HG02798 (cell line): ENCODE results near the gene PTPDC1.
"Not testable (repeated sequence)": the region's sequence is repeated elsewhere in the genome, so short reads cannot be mapped to it uniquely, and the experiment has no call there.

Source experiments
- ATAC-seq: cut with Tn5 transposase; IDR thresholded peaks from one replicate; pipeline ENCODE4 v1.9.1; 2021; ENCODE audit warnings: mild to moderate bottlenecking; ENCODE audit not compliant: unreplicated experiment, poor library complexity

PTPDC1 gene

DNA sequence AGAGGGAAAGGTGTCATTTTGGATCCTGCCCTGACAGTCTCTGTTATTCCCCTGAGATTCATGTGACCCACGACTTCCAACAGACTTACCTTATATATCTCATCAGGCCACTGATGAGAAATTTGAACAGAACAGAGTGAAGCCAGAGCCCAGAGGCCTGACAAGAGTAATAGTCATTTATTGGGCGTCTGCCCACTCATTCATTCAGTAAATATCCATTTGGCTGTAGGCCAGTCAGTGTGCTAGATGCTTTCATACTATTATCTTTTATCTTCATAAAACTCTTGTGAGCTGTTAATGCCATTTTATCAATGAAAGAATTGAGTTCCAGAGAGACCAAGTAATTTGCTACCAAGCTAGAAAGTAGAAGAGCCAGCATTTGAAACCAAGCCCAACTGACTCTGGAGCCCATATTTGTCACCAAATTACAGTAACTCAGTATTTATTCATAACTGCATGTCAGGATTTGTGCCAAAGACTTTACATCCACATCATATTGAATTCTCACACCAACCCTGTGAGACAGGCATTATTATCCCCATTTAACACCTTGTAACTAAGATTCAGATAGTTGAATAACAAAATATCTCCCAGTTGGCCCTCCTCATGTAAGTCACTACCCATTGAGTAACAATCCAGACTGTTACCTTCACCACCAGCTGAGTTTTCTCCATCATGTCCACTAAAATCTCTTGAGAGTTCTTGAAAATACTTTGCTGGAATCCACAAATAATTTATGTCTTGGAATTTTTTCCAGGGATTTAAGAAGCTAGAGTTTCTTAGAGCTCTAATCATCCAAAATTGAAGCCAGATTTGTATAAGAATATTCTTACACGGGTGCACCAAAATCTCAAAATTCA is 2.5 kb downstream of the PTPDC1 start:
- no peak for ATAC-seq

DNA sequence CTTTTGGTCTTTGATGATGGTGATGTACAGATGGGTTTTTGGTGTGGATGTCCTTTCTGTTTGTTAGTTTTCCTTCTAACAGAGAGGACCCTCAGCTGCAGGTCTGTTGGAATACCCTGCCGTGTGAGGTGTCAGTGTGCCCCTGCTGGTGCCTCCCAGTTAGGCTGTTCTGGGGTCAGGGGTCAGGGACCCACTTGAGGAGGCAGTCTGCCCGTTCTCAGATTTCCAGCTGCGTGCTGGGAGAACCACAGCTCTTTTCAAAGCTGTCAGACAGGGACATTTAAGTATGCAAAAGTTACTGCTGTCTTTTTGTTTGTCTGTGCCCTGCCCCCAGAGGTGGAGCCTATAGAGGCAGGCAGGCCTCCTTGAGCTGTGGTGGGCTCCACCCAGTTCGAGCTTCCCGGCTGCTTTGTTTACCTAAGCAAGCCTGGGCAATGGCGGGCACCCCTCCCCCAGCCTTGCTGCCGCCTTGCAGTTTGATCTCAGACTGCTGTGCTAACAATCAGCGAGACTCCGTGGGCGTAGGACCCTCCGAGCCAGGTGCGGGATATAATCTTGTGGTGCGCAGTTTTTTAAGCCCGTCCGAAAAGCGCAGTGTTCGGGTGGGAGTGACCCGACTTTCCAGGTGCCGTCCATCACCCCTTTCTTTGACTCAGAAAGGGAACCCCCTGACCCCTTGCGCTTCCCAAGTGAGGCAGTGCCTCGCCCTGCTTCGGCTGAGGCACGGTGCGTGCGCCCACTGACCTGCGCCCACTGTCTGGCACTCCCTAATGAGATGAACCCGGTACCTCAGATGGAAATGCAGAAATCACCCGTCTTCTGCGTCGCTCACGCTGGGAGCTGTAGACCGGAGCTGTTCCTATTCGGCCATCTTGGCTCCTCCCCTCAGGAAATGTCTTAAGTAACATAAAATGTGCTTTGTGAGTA is 10.2 kb downstream of the PTPDC1 start:
- not testable (repeated sequence) for ATAC-seq

DNA sequence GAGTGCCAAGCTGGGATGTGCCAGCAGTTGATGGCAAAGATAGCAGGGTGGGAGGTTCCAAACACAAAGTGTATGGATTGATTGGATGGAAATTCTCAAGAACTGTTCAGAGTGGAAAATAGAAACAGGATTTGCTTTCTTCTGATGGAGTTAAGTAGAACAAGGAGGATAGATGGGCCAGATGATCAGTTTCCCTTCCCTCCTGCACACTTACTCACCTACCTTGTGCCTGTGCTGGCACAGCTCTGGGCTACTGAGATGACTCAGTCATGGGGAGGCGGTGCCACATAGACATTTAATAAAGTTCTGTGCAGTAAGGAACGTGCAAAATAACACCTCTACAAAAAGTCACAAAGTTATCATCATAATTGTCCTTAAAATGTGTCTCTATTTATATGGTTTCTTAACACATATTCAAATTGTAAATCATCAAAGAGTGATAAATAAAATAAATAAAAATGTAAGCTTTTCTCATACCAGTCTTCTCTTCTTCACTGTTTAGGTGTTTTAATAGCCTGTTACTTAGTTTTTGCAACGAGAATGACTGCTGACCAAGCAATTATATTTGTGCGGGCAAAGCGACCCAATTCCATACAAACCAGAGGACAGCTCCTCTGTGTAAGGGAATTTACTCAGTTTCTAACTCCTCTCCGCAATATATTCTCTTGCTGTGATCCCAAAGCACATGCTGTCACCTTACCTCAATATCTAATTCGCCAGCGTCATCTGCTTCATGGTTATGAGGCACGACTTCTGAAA is 12.7 kb downstream of the PTPDC1 start:
- no peak for ATAC-seq

DNA sequence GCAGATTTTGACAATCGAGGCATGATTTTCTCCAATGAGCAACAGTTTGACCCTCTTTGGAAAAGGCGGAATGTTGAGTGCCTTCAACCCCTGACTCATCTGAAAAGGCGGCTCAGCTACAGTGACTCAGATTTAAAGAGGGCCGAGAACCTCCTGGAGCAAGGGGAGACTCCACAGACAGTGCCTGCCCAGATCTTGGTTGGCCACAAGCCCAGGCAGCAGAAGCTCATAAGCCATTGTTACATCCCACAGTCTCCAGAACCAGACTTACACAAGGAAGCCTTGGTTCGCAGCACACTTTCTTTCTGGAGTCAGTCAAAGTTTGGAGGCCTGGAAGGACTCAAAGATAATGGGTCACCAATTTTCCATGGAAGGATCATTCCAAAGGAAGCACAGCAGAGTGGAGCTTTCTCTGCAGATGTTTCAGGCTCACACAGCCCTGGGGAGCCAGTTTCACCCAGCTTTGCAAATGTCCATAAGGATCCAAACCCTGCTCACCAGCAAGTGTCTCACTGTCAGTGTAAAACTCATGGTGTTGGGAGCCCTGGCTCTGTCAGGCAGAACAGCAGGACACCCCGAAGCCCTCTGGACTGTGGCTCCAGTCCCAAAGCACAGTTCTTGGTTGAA is 13.6 kb downstream of the PTPDC1 start:
- no peak for ATAC-seq

DNA sequence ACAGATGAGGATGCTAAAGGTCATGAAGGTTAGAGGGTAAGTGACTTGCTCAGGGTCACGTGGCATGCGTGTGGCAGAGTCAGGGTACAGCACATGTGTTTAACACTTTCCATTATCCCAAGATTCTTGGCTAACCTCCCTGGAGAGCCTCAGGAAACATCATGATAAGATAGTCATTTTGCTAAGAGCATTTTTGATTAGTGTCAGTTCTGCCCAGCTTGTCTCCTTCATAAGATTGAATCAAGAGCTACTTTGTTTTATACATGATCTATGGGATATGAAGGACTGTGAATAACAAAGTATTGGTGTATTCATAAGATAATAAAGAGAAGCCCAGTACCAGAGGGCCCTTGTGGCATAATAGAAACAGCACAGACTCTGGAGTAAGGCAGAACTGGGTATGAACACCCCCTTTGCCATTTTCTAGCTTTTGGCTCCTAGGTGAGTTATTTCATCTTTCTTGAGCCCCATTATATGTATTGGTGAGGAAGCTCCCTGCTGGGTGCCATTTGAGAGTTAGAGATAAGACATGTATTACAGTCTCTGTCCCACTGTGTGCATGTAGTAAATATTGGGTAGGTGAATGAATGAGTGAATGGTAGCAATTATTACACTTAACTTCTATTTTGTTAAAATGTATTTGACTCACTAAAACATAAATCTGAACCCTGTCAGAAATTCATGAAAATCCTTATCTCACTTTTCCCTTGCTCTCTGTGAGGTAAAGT is 16.1 kb downstream of the PTPDC1 start:
- ATAC-seq = no peak

DNA sequence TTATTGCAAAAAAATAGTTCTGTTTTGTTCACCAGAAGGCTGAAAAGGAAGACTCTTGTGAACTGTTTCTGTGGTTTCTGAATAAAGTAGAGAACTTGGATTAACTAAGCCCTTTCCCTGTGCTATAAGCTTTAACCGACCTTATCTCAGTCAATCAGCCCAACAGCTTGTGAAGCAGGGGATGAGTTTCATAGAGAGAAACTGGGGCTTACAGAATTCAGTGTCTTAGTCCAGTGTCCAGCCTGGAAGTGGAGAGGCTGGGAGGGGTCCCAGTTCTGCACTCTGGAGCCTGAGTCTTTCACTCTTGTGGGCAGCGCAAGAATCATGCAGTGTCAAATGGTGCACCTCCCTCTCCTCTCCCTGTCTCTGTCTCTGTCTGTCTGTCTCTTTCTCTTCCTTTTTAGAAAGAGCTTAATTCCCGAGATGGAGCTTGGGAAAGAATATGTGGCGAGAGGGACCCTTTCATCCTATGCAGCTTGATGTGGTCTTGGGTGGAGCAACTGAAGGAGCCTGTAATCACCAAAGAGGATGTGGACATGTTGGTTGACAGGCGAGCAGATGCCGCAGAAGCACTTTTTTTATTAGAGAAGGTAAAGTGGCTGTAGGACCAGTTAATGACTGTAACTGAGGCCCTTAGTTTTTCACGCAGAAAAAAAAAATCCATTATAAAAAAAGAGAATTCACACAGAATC is 17.0 kb downstream of the PTPDC1 start:
- no peak for ATAC-seq

DNA sequence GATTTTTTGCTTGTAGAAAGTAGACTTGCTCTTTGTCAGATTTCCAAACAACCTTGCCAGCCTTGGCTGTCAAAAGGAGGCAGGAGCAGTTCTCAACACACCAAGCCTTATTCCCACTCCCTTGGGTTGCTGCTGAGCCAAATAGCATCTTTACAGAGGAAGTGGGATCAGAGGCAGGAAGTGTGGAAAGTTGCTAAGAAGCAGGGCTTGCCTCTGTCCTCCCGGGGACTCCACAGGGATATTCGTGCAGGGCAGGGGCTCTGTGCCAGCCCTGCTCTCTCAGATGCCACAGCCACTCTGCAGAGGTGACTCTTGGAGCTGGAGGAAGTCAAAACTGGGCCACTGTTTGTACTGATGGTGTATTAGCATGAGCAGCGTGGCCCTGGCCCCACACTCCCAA is 24.3 kb downstream of the PTPDC1 start:
- ATAC-seq = no peak

DNA sequence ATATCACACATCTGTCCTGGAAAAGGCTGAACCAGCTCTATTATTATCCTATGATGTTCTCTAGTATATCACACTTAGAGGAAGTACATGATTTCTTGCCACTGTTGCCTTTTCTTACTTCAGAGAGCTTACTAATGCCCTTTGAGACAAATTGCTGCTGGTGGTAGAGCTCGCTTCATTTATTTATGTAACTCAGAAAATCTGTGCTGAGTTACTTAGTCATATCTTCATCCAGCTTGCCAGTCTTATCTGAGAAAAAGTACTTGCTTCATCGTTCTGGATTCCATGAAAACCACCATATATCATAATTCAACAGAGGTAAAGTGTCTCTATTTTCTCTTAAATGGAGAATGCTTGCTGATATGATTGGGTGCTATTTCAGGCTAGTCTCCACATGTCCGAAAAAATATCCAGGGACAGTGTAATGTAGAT is 26.6 kb downstream of the PTPDC1 start:
- ATAC-seq = no peak

DNA sequence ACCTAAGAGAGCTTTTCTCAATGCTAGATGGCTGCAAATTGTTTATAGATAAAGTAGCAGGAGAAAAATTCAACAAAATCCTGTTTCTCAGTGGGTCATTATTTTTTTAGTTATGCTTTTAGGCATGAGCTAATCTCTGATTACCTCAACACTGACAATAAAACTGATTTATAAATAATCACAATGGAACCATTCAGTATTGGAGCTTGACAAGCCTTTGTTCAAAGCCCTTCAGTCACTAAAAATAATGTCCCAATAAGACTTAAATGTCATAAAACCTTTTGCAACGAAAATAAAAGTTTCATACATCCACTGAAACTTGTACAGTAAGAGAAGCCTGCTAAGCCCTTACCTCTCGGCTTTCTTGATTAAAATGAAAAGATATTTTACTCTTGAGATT is 27.2 kb downstream of the PTPDC1 start:
- ATAC-seq = no peak

DNA sequence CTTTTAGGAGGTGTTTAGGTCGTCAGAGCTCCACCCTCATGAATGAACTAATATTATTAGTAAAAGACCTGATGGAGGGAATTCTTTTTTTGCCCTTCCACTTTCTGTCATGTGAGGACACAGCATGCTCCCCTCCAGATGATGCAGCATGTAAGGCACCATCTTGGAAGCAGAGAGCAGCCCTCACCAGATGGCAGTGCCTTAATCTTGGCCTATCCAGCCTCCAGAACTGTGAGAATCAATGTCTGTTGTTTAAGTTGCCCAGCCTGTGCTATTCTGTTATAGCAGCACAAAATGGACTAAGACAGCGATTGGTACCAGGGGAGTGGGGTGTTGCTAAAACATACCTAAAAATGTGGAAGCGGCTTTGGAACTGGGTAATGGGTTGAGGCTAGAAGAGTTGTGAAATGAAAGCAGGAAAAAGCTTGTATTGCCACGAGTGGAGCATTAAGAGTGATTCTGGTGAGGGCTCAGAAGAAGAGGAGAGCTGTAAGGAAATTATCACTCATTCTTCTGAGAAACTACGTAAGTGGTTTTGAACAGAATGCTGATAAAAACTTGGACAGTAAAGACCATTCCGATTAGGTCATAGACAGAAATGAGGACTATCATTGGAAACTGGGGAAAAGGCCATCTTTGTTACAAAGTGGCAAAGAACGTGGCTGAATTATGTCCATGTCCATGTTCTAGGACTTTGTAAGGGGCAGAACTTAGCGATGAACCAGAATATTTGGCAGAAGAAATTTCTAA is 28.6 kb downstream of the PTPDC1 start:
- no peak for ATAC-seq

DNA sequence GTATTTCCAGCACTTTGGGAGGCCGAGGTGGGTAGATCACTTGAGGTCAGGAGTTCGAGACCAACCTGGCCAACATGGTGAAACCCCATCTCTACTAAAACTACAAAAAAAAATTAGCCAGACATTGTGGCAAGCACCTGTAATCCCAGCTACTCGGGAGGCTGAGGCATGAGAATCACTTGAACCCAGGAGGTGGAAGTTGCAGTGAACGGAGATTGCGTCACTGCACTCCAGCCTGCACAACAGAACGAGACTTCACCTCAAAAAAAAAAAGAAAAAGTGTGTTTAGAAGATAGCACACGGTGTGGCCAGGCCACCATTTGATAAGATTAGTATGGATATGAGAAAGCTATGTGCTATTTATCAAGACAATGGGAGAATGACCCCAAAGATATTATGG is 35.8 kb downstream of the PTPDC1 start:
- not testable (repeated sequence) for ATAC-seq

DNA sequence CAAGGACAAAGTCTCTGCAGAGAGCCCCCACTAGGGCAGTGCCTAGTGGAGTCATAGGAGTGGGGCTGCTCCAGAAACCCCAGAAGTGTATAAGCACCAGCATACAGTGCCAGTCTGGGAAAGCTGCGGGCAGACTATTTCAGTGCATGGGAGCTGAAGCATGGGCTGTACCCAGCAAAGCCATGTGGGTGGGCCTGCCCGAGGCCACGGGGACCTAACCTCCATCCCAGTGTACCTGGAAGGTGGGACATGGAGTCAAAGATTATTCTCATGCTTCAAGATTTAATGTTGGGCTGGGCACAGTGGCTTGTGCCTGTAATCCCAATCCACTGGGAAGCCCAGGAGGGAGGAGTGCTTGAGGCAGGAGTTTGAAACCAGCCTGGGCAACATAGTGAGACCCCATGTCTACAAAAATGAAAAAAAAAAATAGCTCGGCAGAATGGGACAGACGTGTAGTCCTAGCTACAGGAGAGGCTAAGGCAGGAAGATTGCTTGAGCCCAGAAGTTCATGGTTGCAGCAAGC is 36.7 kb downstream of the PTPDC1 start:
- no peak for ATAC-seq

DNA sequence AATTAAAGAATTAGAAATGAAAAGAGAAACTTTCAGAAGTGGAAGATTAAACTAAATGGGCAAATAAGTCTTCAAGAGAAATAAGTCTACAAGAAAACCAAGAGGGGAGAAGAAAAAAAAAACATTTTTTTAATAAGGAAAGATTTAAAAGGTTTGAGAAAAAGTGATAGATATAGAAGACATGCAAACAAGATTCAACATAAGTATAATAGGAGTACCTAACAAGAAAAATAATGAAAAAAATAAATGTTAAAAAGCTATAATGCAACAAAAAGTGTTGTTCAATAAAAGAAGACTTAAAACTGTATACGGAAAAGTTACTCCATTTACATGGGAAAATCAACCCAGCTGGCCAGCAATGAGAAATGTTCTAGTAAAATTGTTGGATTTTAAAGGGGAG is 42.6 kb downstream of the PTPDC1 start:
- no peak for ATAC-seq

DNA sequence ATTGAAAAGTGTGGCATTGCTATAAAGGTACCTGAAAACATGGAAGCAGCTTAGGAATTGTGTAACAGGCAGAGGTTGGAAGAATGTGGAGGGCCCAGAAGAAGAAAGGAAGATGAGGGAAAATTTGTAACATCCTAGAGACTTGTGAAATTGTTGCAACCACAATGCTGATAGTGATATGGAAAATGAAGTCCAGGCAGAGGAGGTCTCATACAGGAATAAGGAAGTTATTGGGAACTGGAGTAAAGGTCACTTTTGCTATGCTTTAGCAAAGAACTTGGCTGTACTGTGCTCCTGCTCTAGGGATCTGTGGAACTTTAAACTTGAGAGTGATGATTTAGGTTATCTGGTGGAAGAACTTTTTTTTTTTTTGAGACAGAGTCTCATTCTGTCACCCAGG is 43.5 kb downstream of the PTPDC1 start:
- ATAC-seq = no peak

DNA sequence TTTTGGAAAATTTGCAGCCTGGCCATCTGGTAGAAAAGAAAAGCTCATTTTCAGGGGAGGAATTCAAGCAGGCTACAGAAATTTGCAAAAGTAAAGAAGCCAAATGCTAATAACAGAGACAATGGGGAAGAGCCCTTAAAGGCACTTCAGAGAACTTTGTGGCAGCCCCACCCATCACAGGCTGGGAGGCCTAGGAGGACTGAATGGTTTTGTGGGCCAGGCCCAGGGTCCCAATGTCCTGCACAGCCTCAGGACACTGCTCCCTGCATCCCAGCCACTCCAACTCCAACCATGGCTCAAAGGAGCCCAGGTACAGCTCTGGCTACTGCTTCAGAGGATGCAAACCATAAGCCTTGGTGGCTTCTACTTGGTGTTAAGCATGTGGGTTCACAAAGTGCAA is 44.3 kb downstream of the PTPDC1 start:
- no peak for ATAC-seq

DNA sequence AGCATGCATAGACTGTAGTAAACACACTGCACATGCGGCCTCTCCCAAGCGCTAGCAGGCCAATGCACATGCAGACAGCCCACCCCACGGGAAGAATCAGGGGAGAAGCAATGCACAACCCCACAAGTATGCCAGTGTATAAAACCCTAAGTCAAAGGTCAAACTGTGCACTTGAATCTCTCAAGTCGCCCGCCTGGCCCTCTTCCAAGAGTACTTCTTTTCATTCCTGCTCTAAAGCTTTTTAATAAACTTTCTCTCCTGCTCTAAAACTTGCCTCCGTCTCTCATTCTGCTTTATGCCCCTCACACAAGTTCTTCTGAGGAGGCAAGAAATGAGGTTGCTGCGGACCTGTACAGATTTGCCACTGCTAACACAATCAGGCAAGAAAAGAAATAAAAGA is 50.4 kb downstream of the PTPDC1 start:
- ATAC-seq = no peak

DNA sequence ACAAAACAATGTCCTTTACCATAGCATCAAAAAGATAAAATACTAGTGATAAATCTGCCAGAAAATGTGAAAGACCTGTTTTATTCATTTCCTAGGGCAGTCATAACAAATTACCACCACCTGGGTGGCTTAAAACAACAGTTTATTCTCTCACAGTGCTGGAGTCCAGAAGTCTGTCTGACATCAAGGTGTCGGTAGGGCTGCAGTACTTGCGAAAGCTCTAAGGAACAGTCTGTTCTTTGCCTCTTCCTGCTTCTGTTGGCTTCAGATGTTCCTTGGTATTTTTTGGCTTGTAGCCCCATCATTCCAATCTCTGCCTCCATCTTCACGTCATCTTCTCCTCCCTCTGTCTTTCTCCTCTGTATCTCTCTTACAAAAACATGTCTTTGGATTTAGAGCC is 51.0 kb downstream of the PTPDC1 start:
- ATAC-seq = no peak
